GM12878 (cell line): ENCODE measurements around the gene ARHGEF6. TPM values are rescaled to one million over a fixed set of nuclear protein-coding genes. Genes with fewer than 3 reads are reported as not detected.
"Not testable (repeated sequence)": the region's sequence is repeated elsewhere in the genome, so short reads cannot be mapped to it uniquely, and the experiment has no call there.

Experiments
- ATAC-seq: fragments of 200-7000 bp; cut with Tn5 transposase; 3 replicates; pipeline ENCODE4 v1.9.1; 2020; ENCODE audit warnings: mild to moderate bottlenecking, moderate library complexity
- BruUV-seq: library from RNA; stranded (reverse); fragments of 400-500 nt; replicated peaks from 2 replicates; lab custom pipeline; 2021; lab: Mats Ljungman, UMichigan
- CTCF ChIA-PET: fragments of 300-600 bp; sonication (Branson Sonifier 250); formaldehyde crosslinking; extraction: SDS; loops from one replicate; lab custom pipeline; 2021; ENCODE audit warnings: inconsistent platforms; lab: Yijun Ruan, JAX
- POLR2A ChIA-PET: fragments of 350-600 bp; formaldehyde crosslinking; extraction: SDS; loops from one replicate; lab custom pipeline; 2021; ENCODE audit warnings: inconsistent platforms; lab: Charles Lee
- RAD21 ChIA-PET: fragments of 300-600 bp; sonication (Branson Sonifier 250); formaldehyde crosslinking; loops from one replicate; lab custom pipeline; 2023; ENCODE audit warnings: antibody characterized with exemption; ENCODE audit not compliant: unreplicated experiment; lab: Charles Lee
- SMC1A ChIA-PET: fragments of 300-600 bp; sonication (Branson Sonifier 250); formaldehyde crosslinking; loops from one replicate; lab custom pipeline; 2023; ENCODE audit not compliant: unreplicated experiment, uncharacterized antibody; lab: Charles Lee
- DNase-seq: peaks from one replicate; pipeline ENCODE4 v3.0.0-alpha.2; 2011; ENCODE audit warnings: low read depth, low spot score
- FAIRE-seq: peaks from 3 replicates; lab custom pipeline; 2011; peaks lifted over from hg19 to GRCh38; lab: Jason Lieb, UNC
- H2AFZ ChIP-seq: 2 replicates; pipeline ENCODE4 v1.6.0; 2011; ENCODE audit warnings: low read depth, low read length, control low read depth; ENCODE audit not compliant: control insufficient read depth
- H3K27ac ChIP-seq: 2 replicates; pipeline ENCODE4 v1.5.1; 2011; ENCODE audit warnings: control low read depth; ENCODE audit not compliant: control insufficient read depth, insufficient read depth
- H3K27me3 ChIP-seq, 2 experiments: replicated peaks in 1 of 2; 2 replicates each; pipeline versions ENCODE4 v1.6.0 to v1.6.1; 2011; ENCODE audit warnings: low read length in 1 of 2; ENCODE audit not compliant: control insufficient read depth in 2 of 2, insufficient read depth in 2 of 2
- H3K36me3 ChIP-seq, 2 experiments: 2 replicates each; pipeline ENCODE4 v1.5.1; 2011; ENCODE audit warnings: low read length in 1 of 2; ENCODE audit not compliant: control insufficient read depth in 2 of 2, insufficient read depth in 2 of 2
- H3K4me1 ChIP-seq: 2 replicates; pipeline ENCODE4 v1.6.1; 2011; ENCODE audit warnings: mild to moderate bottlenecking, low read length, moderate library complexity, mixed read lengths; ENCODE audit not compliant: control insufficient read depth, insufficient read depth
- H3K4me2 ChIP-seq: 2 replicates; pipeline ENCODE4 v1.6.0; 2011; ENCODE audit warnings: control low read depth; ENCODE audit not compliant: control insufficient read depth, insufficient read depth
- H3K4me3 ChIP-seq: fragments of 200-600 bp; sonication (generic); 2 replicates; pipeline ENCODE4 v1.5.1; 2016
- H3K79me2 ChIP-seq: 2 replicates; pipeline ENCODE4 v1.6.0; 2011; ENCODE audit warnings: low read length; ENCODE audit not compliant: control insufficient read depth, insufficient read depth
- H3K9ac ChIP-seq: 2 replicates; pipeline ENCODE4 v1.8.0; 2011; ENCODE audit warnings: low read length, control low read depth, mixed read lengths; ENCODE audit not compliant: control insufficient read depth, insufficient read depth
- H3K9me3 ChIP-seq: replicated peaks from 3 replicates; pipeline ENCODE4 v1.5.1; 2011; ENCODE audit warnings: mild to moderate bottlenecking, low read length; ENCODE audit not compliant: control insufficient read depth, insufficient read depth
- H4K20me1 ChIP-seq: 2 replicates; pipeline ENCODE4 v1.6.0; 2011; ENCODE audit not compliant: control insufficient read depth, insufficient read depth
- BACH1 ChIP-seq: fragments of 450-650 bp; IDR thresholded peaks from 2 replicates; pipeline ENCODE4 v1.6.1; 2017; ENCODE audit warnings: mild to moderate bottlenecking, borderline replicate concordance
- CHD4 ChIP-seq: fragments of 200-600 bp; sonication (generic); IDR thresholded peaks from 2 replicates; pipeline ENCODE4 v1.6.1; 2016; ENCODE audit warnings: mild to moderate bottlenecking
- DPF2 ChIP-seq: fragments of 450-650 bp; IDR thresholded peaks from 2 replicates; pipeline ENCODE4 v1.6.1; 2017; ENCODE audit warnings: mild to moderate bottlenecking
- EED ChIP-seq: sonication (generic); IDR thresholded peaks from 2 replicates; pipeline ENCODE4 v1.6.1; 2016; ENCODE audit warnings: antibody characterized with exemption, low read depth
- ESRRA ChIP-seq: IDR thresholded peaks from 2 replicates; pipeline ENCODE4 v1.6.1; 2012; ENCODE audit warnings: mild to moderate bottlenecking, low read length, improper control_type of control experiment
- LARP7 ChIP-seq: fragments of 450-650 bp; IDR thresholded peaks from 2 replicates; pipeline ENCODE4 v1.6.1; 2017; ENCODE audit warnings: mild to moderate bottlenecking
- MLLT1 ChIP-seq: fragments of 450-650 bp; IDR thresholded peaks from 2 replicates; pipeline ENCODE4 v1.6.1; 2016; ENCODE audit warnings: mild to moderate bottlenecking
- MTA2 ChIP-seq: fragments of 450-650 bp; IDR thresholded peaks from 2 replicates; pipeline ENCODE4 v1.6.1; 2016; ENCODE audit warnings: low read depth, mild to moderate bottlenecking, moderate library complexity
- NFYB ChIP-seq: IDR thresholded peaks from 2 replicates; pipeline ENCODE4 v1.6.1; 2011; ENCODE audit warnings: low read depth, mild to moderate bottlenecking, low read length, improper control_type of control experiment, moderate library complexity; ENCODE audit not compliant: insufficient read depth
- RAD21 ChIP-seq: IDR thresholded peaks from 2 replicates; pipeline ENCODE4 v1.6.1; 2011; ENCODE audit warnings: mild to moderate bottlenecking, low read depth, low read length, moderate library complexity; ENCODE audit not compliant: insufficient read depth
- RFX5 ChIP-seq: IDR thresholded peaks from 2 replicates; pipeline ENCODE4 v1.6.1; 2011; ENCODE audit warnings: low read depth, low read length, improper control_type of control experiment
- SMC3 ChIP-seq: IDR thresholded peaks from 2 replicates; pipeline ENCODE4 v1.6.1; 2011; ENCODE audit warnings: low read length, improper control_type of control experiment, borderline replicate concordance
- SREBF2 ChIP-seq: IDR thresholded peaks from 2 replicates; pipeline ENCODE4 v1.6.1; 2012; ENCODE audit warnings: mild to moderate bottlenecking, low read length
- SUPT20H ChIP-seq: IDR thresholded peaks from 2 replicates; pipeline ENCODE4 v1.6.1; 2011; ENCODE audit warnings: low read depth, mild to moderate bottlenecking, low read length, moderate library complexity, borderline replicate concordance; ENCODE audit not compliant: control insufficient read depth
- TARDBP ChIP-seq: IDR thresholded peaks from 2 replicates; pipeline ENCODE4 v1.6.1; 2016; ENCODE audit warnings: borderline replicate concordance
- ZNF384 ChIP-seq: IDR thresholded peaks from 2 replicates; pipeline ENCODE4 v1.6.1; 2012; ENCODE audit warnings: low read depth, mild to moderate bottlenecking, low read length, improper control_type of control experiment, borderline replicate concordance
- WGBS: methylation state at CpG from one replicate; pipeline ENCODE4 v1.1.6; 2016; ENCODE audit warnings: low lambda C conversion rate; ENCODE audit not compliant: insufficient replicate concordance, insufficient coverage; ENCODE audit errors: missing lambda C conversion rate; 5-methylcytosine and 5-hydroxymethylcytosine counted together
- in situ Hi-C: fragments of 300-500 bp; cut with MboI; formaldehyde crosslinking; loops from 9 replicates; pipeline ENCODE4 v1.14.3; 2018; ENCODE audit warnings: mixed read lengths
- intact Hi-C: fragments of 100-400 bp; cut with micrococcal nuclease; formaldehyde crosslinking; loops from one replicate; pipeline ENCODE4 v1.14.2; 2022; ENCODE audit not compliant: unreplicated experiment
- polyA plus RNA-seq, 11 experiments: library from polyadenylated mRNA; depleted of rRNA in 4 of 11; unstranded in 6 of 11; stranded (reverse) in 5 of 11; fragments of >200 nt; fragmentation: Nextera tagmentation in 4 of 11; fragmentation: Illumina TruSeq in 1 of 11; extraction: Ambion mirVana in 4 of 11; extraction: Trizol in 1 of 11; gene quantifications; 1 replicate in 1 of 11; 2 replicates in 10 of 11; pipeline versions ENCODE4 v1.2.1 to v1.2.3, GENCODE V29; 2011 to 2016; ENCODE audit warnings: inconsistent platforms in 2 of 11, missing spikeins in 2 of 11, low read depth in 1 of 11
- total RNA-seq, 4 experiments: library from RNA; depleted of rRNA in 3 of 4; stranded (reverse); fragments of >200 nt in 3 of 4; fragmentation: Illumina TruSeq in 1 of 4; extraction: Trizol in 1 of 4; gene quantifications; 2 replicates each; pipeline versions ENCODE4 v1.2.1 to v1.2.3, GENCODE V29; 2013 to 2021

Gene ARHGEF6
- total and polyA plus RNA-seq, 10 of the 15 experiments (the other 5 are each of a cell fraction or from before 2014, with no cell fraction given) = 5.4 to 29.7 (median 18.0) TPM

GRCh38 chrX:136797787-136798186 lies 17.1 kb upstream of the ARHGEF6 start:
- H3K9me3 ChIP-seq = no peaks in the 10 kb centered on the region
- H4K20me1 ChIP-seq = no peaks in the 10 kb centered on the region
- no peaks in the 10 kb centered on the region for H3K4me1 ChIP-seq
- H3K36me3 ChIP-seq = no peaks in the 10 kb centered on the region
- ChIA-PET CTCF (no interaction called here), RAD21 (no interaction called here), SMC1A (no interaction called here), POLR2A (no interaction called here)
- no peak overlapping the region for H2AFZ ChIP-seq
- H3K79me2 ChIP-seq = no peaks in the 10 kb centered on the region
- intact Hi-C loops (no loop called here), in situ Hi-C loops (no loop called here)
- H3K27me3 ChIP-seq = no peaks in the 10 kb centered on the region
- no peak overlapping the region for H3K4me2 ChIP-seq
- no peak for TF ChIP-seq SMC3
- no peak for TF ChIP-seq EED
- TF ChIP-seq TARDBP = no peak
- no peak for TF ChIP-seq BACH1
- TF ChIP-seq RAD21 = no peak
- TF ChIP-seq MLLT1 = no peak
- TF ChIP-seq ZNF384 = no peak
- no peak for TF ChIP-seq RFX5
- TF ChIP-seq LARP7 = no peak
- TF ChIP-seq NFYB = no peak
- no peak for TF ChIP-seq CHD4
- no peak for TF ChIP-seq SREBF2
- TF ChIP-seq DPF2 = no peak
- TF ChIP-seq MTA2 = no peak
- TF ChIP-seq ESRRA = no peak
- no peak for TF ChIP-seq SUPT20H
- no peak overlapping the region for H3K4me3 ChIP-seq
- DNase-seq = no peak
- no TSS peak for BruUV-seq
- 19% methylated on average over 3 of the region's 3 CpGs for WGBS
- ATAC-seq = no peak
- no peak for FAIRE-seq
- H3K9ac ChIP-seq = no peak overlapping the region
- H3K27ac ChIP-seq = no peak overlapping the region

- in situ Hi-C loops, H2AFZ ChIP-seq, POLR2A ChIA-PET, H3K4me1 ChIP-seq, H3K79me2 ChIP-seq, intact Hi-C loops, H3K9me3 ChIP-seq, ATAC-seq, H4K20me1 ChIP-seq, BruUV-seq, H3K36me3 ChIP-seq, CTCF ChIA-PET, H3K4me3 ChIP-seq, H3K9ac ChIP-seq, FAIRE-seq, H3K27me3 ChIP-seq, RAD21 ChIA-PET, H3K4me2 ChIP-seq, H3K27ac ChIP-seq, DNase-seq: not testable (repeated sequence)
- 53% methylated on average over 1 of the region's 1 CpG for WGBS
- SMC1A ChIA-PET = interaction anchor here (1.1 kb wide), 1 partner anchor 23 kb away, joined by 3 read pairs; no protein-coding TSS in a partner anchor
Observed at GRCh38 chrX:136795132-136795531, 14.4 kb upstream of the ARHGEF6 start.
